Osteoblast (primary cell): ENCODE results near the gene WDFY4. TPM values are rescaled to one million over a fixed set of nuclear protein-coding genes. Genes with fewer than 3 reads are reported as not detected.

Source experiments
- DNase-seq: peaks from one replicate; pipeline ENCODE4 v3.0.0; 2011; ENCODE audit warnings: low spot score, mixed read lengths; ENCODE audit not compliant: insufficient read length; ENCODE audit errors: missing footprints
- H2AFZ ChIP-seq: 2 replicates; pipeline ENCODE4 v1.6.0; 2011; ENCODE audit warnings: mild to moderate bottlenecking, low read length
- H3K27ac ChIP-seq: 2 replicates; pipeline ENCODE4 v1.5.1; 2011; ENCODE audit warnings: mild to moderate bottlenecking, low read depth, low read length, moderate library complexity
- H3K27me3 ChIP-seq: 2 replicates; pipeline ENCODE4 v1.6.0; 2012; ENCODE audit warnings: mild to moderate bottlenecking, control low read depth, inconsistent platforms, low read length, moderate library complexity; ENCODE audit not compliant: insufficient read depth
- H3K36me3 ChIP-seq: 2 replicates; pipeline ENCODE4 v1.5.1; 2011; ENCODE audit warnings: mild to moderate bottlenecking, low read length, control low read depth, moderate library complexity; ENCODE audit not compliant: insufficient read depth
- H3K4me1 ChIP-seq: 2 replicates; pipeline ENCODE4 v1.5.1; 2011; ENCODE audit warnings: mild to moderate bottlenecking, low read length, control low read depth, moderate library complexity; ENCODE audit not compliant: insufficient read depth
- H3K4me2 ChIP-seq: 2 replicates; pipeline ENCODE4 v1.6.0; 2011; ENCODE audit warnings: mild to moderate bottlenecking, low read length; ENCODE audit not compliant: insufficient read depth
- H3K4me3 ChIP-seq: fragments of 200-600 bp; sonication (generic); 3 replicates; pipeline ENCODE4 v1.5.1; 2012; ENCODE audit warnings: mild to moderate bottlenecking, low read length, inconsistent platforms; ENCODE audit not compliant: insufficient read depth
- H3K79me2 ChIP-seq: 2 replicates; pipeline ENCODE4 v1.6.0; 2012; ENCODE audit warnings: mild to moderate bottlenecking, low read length, control low read depth, inconsistent platforms; ENCODE audit not compliant: insufficient read depth
- H3K9me3 ChIP-seq: 2 replicates; pipeline ENCODE4 v1.5.1; 2011; ENCODE audit warnings: low read depth, low read length, control low read depth
- H4K20me1 ChIP-seq: 2 replicates; pipeline ENCODE4 v1.6.0; 2012; ENCODE audit warnings: mild to moderate bottlenecking, low read length, control low read depth; ENCODE audit not compliant: insufficient read depth
- total RNA-seq: library from RNA; depleted of rRNA; stranded (reverse); fragments of >200 nt; gene quantifications from 2 replicates; pipeline ENCODE4 v1.2.3, GENCODE V29; 2012
- TF ChIP-seq, protein P1 (sequence below): IDR thresholded peaks from 2 replicates; pipeline ENCODE4 v1.5.1; 2011; ENCODE audit warnings: mild to moderate bottlenecking, low read depth, low read length, moderate library complexity; ENCODE audit errors: extremely low read depth

Gene WDFY4
- total RNA-seq, 1 donor, result 0.36 TPM

DNA sequence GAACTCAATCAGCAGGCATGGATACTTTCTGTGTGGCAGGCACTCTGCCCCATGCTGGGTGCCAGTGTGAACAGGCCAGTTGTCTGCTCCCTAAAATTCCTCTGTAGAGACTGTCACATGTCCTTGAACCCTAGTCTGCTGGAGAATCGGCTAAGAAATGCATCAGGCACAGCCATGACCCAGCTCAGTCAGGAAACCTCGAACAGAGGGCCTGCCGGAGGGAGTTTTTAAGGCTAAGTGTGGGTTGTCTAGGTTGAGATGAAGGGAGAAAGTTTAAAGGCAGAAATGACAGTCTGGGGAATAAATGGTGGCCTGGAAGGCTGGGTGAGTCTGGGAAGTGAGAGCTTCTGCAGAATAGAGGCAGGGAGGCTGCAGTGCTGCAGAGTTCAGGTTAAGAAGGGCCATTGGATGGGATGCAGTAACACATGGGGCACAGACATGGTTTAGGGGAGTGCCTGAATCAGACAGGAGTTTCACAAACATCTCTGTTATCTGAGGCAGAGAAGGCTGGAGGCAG lies 45.3 kb downstream of the WDFY4 start:
- Histone ChIP-seq H3K36me3 (no peaks in the 10 kb centered on the region), H3K4me1 (no peaks in the 10 kb centered on the region), H2AFZ (no peak overlapping the region), H3K4me2 (no peak overlapping the region), H3K4me3 (no peak overlapping the region), H3K27me3 (no peaks in the 10 kb centered on the region), H3K9me3 (no peaks in the 10 kb centered on the region), H3K79me2 (no peaks in the 10 kb centered on the region), H4K20me1 (no peaks in the 10 kb centered on the region), H3K27ac (no peak overlapping the region)
- DNase-seq, result no peak
- TF ChIP-seq, protein P1, sequence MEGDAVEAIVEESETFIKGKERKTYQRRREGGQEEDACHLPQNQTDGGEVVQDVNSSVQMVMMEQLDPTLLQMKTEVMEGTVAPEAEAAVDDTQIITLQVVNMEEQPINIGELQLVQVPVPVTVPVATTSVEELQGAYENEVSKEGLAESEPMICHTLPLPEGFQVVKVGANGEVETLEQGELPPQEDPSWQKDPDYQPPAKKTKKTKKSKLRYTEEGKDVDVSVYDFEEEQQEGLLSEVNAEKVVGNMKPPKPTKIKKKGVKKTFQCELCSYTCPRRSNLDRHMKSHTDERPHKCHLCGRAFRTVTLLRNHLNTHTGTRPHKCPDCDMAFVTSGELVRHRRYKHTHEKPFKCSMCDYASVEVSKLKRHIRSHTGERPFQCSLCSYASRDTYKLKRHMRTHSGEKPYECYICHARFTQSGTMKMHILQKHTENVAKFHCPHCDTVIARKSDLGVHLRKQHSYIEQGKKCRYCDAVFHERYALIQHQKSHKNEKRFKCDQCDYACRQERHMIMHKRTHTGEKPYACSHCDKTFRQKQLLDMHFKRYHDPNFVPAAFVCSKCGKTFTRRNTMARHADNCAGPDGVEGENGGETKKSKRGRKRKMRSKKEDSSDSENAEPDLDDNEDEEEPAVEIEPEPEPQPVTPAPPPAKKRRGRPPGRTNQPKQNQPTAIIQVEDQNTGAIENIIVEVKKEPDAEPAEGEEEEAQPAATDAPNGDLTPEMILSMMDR, result no peak

DNA sequence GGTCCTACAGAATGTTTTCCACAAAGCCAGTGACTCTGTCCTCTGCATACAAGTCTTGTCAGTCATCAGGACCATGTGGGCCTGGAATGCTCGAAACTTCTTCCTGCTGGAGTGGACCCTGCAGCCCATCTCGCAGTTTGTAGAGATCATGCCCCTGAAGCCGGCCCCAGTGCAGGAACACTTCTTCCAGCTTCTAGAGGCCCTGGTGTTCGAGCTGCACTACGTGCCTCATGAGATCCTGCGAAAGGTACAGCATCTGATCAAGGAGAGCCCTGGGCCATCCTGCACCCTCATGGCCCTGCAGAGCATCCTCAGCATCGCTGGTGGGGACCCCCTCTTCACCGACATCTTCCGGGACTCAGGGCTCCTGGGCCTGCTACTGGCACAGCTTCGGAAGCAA lies 46.5 kb downstream of the WDFY4 start:
- Histone ChIP-seq H3K27me3 (no peaks in the 10 kb centered on the region), H3K4me3 (no peak overlapping the region), H3K36me3 (no peaks in the 10 kb centered on the region), H3K9me3 (no peaks in the 10 kb centered on the region), H4K20me1 (no peaks in the 10 kb centered on the region), H3K27ac (no peak overlapping the region), H2AFZ (no peak overlapping the region), H3K4me2 (no peak overlapping the region), H3K79me2 (no peaks in the 10 kb centered on the region), H3K4me1 (no peaks in the 10 kb centered on the region)
- DNase-seq, result no peak
- TF ChIP-seq, protein P1, result no peak

- Histone ChIP-seq H3K79me2 (no peaks in the 10 kb centered on the region), H3K4me1 (no peaks in the 10 kb centered on the region), H3K36me3 (no peaks in the 10 kb centered on the region), H3K27me3 (no peaks in the 10 kb centered on the region), H3K27ac (no peak overlapping the region), H4K20me1 (no peaks in the 10 kb centered on the region), H2AFZ (no peak overlapping the region), H3K4me3 (no peak overlapping the region), H3K9me3 (no peaks in the 10 kb centered on the region), H3K4me2 (no peak overlapping the region)
- no peak for DNase-seq
- TF ChIP-seq, protein P1, result no peak
Measured at GRCh38 chr10:48731654-48732053, 47.0 kb downstream of the WDFY4 start.

GRCh38 chr10:48733329-48733728 lies 48.7 kb downstream of the WDFY4 start:
- Histone ChIP-seq H3K79me2 (no peaks in the 10 kb centered on the region), H4K20me1 (no peaks in the 10 kb centered on the region)

More at GRCh38 chr10:48733329-48733728, 48.7 kb downstream of the WDFY4 start:
- H3K27me3 ChIP-seq, result peaks cover 4% of the 10 kb centered on the region
- H2AFZ ChIP-seq, result no peak overlapping the region
- no peak for DNase-seq
- no peak overlapping the region for H3K27ac ChIP-seq
- no peak overlapping the region for H3K4me2 ChIP-seq
- no peaks in the 10 kb centered on the region for H3K9me3 ChIP-seq
- H3K36me3 ChIP-seq, result no peaks in the 10 kb centered on the region
- TF ChIP-seq, protein P1, result no peak
- H3K4me3 ChIP-seq, result no peak overlapping the region
- H3K4me1 ChIP-seq, result no peaks in the 10 kb centered on the region
